ENCODE results near the gene ZNF787.
"Not testable (repeated sequence)": the region's sequence is repeated elsewhere in the genome, so short reads cannot be mapped to it uniquely, and the experiment has no call there.

Gene ZNF787

DNA sequence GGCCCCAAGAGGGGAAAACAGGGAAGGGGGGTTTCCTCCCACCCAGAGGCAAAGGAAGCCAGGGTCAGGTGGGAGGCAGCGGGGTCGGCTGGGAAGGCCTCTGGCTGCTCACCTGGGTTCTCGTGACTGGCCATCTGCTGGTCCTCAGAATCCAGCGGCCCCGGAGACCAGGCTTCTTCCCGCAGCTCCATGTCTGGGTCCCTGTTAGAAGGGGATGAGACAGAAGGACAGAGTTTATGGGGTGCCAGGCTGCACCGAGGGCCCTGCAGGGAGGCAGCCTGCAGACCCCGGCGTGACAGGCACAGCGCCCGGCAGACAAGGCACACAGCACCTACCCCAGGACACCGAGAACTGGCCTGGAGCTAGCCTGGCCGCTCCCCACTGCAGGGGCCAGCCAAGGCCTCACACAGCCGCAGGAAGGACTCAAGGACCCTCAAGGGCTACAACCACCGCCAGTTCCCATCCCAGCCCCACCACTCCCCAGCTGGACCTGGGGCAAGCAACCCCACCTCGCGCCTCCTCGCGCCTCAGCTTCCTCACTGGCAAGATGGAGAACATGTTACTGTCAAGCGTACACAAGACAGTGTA, 18.0 kb downstream of the ZNF787 start:
- no peak for DNase-seq

DNA sequence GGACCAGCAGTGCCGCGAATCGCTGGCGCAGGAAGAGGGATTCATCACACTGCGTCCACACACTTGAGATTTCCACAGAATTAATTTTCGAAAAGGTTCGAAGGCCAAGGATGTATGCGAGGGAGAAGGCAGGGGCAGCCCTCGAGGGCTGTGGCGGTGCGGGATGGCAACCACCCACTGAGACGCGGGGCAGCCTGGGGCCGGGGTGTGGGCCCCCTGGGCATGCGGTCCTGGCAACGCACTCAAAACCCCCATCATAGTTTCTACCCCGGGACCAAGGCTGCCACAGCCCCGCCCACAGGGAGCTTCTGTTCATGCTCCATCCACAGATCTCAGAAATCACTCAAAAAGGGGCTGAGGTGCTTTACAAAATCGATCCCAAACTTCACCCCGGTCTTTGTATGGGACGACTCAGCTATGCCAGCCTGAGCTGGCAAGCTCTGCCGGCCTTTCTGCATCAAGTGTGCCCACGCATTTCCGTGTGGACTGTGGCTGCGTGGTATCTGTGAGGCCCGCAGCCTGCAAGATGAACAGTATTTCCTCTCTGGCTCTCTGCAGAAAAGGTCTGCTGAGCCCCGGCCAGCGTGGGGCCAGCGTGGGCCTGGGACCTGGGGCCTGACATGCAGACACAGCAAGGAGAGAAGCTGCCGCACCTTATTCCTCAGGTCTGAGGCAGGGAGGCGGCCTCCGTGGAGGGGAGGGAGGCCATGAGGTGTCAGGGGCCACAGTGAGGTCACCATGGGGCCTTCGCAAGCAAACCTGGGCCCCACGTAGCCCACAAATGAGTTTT, 19.2 kb downstream of the ZNF787 start:
- DNase-seq, result no peak

DNA sequence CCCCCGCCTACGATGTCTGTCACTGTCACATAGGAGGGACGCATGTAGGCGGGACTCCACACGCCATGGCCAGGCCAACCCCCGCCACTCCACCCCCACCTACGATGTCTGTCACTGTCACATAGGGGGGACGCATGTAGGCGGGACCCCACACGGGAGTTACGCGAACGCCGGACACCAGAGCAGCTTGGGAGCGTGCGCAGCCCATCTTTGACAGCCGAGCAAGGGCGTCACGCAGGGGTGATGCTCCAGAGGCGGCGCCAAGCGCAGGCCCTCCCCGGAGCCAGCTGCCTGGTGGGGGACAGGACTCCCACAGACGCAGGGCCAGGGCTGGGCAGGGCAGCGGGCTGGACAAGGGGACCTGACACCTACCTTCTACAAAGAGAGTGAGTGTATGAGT, 20.0 kb downstream of the ZNF787 start:
- no peak for DNase-seq

DNA sequence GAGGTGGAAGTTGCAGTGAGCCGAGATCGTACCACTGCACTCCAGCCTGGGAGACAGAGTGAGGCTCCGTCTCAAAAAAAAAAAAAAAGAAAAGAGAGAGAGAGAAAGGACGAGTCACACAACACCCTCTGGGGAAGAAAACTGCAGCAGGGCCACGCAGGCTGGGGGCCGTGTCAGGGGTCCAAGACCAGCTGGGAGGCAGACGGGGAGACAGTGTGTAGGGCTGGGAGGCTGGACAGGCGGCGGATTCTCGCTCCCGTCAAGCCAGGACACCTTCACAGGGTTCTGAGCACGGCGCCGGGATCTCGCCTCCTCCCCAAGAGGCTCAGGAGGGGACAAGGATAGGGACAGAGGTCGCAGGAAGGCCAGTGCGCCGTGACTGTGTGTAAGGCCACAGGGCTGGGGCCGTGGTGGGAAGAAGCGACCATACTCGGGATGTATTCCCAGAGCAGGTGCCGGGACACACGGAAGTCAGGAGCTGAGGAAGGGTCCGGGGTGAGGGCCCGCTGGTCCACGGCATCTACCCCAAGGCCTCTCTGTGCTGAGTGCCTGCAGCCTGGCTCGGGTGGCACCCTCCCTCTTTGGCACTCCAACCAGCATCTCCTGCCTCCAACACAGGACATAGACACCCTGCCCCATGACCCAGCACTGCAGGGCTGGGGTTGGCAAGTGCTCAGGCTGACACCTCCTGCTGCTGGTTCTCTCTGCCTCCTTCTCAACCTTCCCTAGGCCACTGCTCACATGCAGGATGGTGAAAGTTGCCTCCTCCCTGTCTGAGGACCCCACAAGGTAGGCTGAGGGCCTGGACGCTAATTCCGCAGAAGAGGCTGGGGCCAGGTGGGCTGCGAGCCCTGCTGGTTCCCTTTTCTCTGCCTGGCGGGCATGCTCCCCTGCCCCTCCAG, 21.2 kb downstream of the ZNF787 start:
- DNase-seq, result no peak

DNA sequence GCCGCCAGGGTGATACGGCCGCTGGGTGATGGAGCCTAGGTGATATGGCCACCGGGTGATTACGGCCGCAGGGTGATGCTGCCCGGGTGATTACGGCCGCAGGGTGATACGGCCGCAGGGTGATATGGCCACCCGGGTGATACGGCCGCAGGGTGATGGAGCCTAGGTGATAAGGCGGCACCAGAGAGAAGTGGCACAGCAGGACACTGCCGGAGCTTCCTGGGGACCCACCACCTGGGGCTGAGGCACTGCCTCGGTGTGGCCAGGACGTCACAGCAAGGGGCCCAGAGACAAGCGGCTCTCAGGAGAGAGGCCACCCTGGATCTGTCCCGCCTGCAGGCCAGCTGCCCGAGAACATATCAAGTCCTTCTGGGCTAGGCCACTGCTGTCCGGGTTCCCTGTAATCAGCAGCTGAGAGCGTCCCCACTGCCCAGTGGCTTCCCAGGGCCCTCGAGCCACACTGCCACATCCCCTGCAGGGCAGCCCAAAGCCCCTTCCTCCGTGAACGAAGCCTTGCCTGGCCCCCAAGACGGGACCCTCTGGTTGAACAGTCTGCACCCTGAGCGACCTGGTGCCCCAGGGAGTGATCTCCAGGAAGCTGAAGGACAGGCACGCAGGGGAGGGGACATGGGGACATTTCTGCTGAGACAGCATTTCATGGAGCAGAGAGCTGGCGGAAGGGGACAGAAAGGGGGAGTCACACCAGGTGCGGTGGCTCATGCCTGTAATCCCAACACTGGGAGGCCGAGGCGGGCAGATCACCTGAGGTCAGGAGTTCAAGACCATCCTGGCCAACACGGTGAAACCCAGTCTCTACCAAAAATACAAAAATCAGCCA, 22.1 kb downstream of the ZNF787 start:
- no peak for DNase-seq

DNA sequence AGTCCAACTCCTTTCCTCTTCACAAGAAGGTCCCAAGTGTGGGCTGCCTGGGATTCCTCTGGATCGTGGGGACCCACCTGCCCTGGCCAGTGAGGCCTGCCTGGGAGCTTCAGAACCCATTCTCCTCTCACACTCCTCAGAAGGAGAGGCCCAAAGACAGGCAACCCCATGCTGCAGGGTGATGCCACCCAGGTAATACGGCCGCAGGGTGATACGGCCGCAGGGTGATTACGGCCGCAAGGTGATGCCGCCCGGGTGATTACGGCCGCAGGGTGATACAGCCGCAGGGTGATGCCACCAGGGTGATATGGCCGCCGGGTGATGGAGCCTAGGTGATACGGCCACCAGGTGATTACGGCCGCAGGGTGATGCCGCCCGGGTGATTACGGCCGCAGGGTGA, 22.9 kb downstream of the ZNF787 start:
- not testable (repeated sequence) for DNase-seq

DNA sequence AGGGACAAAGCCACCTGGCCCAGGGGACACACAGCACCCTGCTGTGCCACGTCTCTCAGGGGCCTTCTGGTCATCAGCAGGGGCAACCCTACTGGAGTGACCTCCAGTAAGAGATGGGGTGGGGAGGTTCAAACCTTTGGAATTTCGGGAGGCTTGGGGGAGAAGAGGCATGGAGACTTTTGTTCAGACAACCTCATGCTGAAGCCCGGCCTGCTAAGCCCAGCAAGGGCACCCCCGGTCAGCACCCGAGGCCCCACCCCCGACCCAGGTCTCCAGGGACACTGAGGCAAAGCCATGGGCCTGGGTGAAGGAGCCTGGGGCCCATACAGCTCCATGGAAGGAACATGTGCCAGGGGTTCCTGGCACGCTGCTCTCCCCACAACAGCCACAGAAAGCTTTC, 23.3 kb downstream of the ZNF787 start:
- no peak for DNase-seq

DNA sequence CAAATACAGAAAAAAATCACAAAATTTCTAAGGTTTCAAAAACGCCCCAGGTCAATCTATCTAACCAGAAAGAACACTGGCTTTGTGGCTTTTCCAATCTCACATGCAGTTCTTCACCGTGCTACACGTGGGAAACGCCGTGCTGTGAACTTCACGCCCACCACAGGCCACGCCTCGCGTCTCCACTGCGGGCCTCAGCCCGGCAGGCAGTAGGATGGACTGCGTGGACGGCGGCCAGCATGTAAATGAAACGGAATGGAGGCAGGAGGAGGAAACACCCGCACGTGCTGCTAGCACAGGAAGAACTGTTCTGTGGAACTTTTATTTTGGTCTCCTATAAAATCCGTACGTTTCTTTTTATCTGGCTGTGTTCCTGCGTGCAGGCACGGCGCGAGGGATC, 23.8 kb downstream of the ZNF787 start:
- no peak for DNase-seq

DNA sequence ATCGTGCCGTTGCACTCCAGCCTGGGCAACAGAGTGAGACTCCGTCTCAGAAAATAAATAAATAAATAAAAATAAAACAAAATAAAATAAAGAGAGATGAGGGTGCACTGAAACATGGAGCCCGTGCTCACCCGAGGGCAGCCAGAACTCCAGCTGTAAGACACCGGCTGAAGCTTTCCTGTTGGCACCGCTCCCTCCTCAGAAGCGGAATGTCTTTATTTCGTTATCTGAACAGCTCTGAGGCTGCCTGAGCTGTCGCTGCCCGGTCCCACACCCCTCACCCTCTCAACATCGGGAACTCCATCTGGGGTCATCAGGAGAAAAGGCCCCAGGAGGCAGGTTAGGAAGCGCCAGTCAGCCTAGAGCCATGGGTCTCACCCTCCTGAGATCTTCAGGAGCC, 24.4 kb downstream of the ZNF787 start:
- no peak for DNase-seq

DNA sequence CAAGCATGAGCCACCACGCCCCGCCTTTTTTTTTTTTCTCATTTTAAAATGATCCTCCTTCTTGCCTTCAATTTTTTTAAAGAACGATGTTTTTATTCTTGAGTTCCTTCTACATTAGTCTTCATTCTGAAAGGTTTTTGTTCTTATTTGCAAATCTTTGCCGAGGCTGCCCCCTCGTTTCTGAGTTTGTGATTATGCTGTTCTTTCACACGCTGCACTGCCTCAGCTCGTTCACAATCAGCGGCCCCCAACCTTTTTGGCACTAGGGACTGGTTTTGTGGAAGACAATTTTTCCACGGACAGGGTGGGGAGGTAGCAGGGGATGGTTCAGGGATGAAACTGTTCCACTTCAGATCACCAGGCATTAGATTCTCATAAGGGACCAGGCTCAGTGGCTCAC, 26.6 kb downstream of the ZNF787 start:
- DNase-seq, result no peak

DNA sequence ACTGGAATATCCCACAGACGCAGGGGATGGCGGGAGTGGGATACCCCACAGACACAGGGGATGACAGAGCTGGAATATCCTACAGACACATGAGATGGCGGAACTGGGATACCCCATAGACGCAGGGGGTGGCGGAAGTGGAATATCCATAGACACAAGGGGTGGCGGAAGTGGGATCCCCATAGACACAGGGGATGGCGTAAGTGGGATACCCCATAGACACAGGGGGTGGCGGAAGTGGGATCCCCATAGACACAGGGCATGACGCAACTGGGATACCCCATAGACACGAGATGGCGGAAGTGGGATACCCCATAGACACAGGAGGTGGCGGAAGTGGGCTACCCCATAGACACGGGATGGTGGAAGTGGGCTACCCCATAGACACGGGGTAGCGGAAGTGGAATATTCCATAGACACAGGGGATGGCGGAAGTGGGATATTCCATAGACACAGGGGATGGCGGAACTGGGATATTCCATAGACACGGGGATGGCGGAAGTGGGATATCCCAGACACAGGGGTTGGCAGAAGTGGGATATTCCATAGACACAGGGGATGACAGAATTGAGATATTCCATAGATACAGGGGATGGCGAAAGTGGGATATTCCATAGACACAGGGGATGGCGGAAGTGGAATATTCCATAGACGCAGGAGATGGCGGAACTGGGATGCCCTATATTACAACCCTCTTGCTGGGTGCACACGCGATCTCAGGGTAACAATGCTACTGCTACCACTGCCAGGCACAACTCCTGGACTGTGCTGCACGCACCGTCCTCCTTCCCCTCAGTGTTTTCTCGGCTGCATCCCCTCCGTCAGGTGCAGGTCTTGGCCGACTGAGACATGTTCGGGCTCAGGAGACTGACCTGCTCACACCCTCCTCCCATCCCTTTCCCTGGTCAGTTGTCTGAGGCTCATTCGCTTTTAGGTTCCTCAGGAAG, 28.1 kb downstream of the ZNF787 start:
- no peak for DNase-seq

DNA sequence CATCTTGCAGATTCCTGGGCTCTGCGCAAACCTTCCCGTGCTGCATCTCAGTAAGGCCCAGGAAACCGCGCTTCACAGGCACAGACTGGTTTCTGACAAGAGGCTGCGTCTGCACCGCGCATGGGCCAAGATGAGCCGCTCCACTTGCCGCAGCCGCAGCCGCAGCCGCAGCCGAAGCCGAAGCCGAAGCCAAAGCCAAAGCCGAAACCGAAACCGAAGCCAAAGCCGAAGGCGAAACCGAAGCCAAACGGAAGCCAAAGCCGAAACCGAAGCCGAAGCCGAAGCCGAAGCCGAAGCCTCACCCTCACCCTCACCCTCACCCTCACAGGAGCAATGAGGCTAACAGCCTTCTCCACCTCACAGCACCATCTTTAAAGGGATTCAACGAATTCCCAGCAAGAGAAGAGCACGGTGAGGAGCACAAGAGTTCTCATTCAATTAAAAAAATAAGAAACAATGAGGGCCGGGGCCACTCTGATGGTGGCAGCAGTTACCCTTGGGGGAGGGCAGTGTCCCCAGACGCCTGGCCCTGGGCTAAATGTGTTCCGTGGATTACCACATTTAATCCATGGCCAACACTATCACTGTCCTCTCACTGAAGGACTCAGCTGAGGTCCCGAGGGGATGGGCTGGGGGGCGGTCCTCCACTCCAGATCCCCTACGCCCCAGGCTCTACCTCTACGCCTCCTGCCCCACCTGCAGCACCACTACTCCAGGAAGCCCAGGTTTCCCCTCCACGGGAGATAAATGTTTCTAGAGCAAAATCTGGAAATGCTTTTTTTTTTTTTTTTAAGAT, 29.1 kb downstream of the ZNF787 start:
- DNase-seq, result no peak

DNA sequence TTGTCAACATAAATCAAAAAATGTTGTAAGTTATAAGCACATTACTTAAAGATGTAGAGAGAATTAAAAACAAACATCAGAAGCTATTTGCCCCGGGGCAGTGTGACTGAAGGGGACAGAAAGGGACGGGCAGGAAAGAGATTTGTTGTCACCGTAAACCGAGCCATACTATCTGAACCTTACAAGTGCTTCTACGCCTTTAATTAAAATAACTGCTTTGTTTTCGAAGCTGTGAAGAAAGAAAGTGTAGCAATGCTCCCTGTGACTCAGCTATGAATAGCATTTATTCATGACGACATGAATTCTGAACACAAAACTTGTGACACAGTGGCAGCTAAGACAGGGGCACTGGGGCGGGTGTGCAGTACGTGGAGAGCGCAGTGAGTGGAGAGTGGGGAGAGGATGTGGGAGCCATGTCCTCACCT, 30.0 kb downstream of the ZNF787 start:
- DNase-seq, result no peak

DNA sequence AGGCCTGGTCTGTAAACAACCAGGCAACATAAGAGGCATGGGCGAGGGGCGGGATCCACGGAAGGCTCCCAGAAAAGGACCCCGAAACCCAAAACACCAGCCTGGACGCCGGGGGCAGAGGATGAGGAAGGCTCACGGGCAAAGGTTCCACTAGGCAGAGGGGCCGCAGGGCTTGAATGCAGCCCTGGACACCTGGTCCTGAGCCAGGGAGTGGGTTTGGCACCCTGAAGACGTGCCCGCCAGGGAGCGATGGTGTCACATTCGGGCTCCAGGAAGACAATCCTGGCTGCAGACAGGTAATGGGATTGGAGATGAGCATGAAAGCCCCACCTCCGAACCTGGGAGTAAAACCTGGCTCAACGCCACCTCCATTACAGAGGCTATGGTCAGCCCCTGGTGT, 31.8 kb downstream of the ZNF787 start:
- DNase-seq, result no peak

DNA sequence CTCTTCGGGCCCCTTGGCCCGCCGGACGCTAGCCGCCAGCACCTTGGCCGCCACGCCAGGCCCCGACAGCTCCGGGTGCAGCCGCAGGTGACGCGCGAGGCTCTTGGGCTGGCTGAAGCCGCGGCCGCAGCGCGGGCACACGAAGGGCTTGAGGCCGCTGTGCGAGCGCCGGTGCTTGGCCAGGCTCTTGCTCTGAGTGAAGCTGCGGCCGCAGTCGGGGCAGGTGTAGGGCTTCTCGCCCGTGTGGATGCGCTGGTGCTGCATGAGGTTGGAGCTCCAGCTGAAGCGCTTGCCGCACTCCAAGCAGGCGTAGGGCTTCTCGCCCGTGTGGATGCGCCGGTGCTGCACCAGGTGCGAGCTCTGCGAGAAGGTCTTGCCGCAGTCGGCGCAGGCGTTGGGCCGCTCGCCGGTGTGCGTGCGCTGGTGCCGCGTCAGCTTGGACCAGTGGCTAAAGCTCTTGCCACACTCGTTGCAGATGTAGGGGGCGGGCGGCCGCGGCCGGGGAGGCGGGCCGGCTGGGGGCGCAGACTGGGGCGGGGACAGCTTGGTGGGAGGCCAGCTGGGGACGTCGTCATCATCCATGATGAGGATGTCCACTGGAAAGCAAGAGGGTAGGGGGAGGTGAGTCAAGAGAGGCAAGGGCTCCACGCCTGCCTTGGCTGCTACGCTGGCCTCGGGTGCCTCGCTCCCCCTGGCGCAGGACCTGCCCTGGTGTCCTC, 32.4 kb downstream of the ZNF787 start:
- DNase-seq, result no peak

DNA sequence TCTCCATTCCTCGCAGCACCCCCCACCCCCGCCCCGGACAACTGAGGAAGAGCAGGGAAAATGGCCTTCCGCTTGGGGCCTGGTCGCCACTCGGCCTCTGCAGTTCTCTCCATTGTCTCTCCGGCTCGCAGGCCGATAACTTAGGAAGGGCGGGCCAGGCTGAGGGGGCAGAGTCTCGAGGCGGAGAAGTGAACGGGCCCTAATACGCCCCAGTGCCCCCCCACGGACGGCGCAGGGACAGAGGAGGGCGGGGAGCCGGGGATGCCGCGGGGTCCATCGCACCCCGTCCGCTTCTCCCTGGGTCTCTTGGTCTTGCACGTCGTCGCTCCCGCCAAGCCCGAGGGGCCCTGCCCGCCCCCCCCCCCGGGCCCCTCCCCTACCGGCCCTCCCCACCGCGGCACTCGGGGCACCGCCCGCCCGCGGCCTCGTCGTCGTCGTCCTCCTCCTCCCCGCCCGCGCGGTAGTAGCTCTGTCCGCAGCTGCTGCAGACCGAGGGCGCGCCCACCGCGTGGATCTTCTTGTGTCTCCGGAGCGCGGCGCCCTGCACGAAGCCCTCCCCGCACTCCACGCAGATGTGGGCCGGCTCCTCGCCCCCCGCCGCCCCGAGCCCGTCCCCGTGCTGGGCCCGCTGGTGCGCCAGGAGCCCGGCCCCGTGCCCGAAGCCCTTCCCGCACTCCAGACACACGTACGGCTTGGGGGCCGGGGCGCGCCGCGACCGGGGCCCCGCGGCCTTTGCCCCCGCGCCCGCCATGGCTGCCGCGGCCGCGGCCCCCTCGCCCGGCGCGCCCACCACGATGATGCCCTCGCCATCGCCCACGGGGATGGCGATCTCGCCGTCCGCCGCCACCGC, 33.2 kb downstream of the ZNF787 start:
- DNase-seq, result no peak

DNA sequence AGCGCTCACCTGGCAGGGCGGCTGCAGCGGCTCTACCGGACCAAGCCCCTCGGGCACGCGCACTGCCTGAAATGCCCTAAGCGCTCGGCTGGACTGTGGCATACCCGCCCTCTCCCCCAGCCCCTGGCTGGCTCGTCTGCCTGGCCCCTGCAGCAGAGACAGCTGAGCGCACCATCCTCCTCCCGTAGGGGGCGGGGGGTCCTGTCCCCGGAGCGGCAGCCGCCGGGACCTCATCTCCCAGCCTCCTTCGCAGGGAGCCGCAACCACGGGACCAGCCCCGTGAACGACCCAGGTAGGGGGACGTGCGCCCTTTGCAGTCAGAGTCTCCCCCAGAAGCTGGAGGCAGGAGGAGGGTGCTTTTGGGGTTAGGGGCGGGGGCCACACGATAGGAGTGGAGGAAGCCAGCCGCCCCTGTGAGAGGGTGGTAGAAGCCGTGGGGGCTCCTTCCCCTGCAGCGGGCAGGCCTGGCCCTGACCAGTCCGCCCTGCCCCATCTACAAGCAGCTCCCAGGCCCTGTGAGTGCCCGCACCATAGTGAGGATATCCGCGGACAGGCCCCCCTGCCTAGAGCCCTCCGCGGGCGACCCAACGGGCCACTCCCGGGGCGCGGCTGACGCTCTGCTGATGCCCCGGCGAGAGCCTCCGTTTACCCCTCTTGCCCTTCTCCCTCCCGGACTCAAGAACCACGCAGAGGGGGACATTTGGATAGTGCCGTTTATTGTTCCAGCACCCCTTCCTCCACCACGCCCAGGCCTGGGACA, 34.2 kb downstream of the ZNF787 start:
- no peak for DNase-seq

DNA sequence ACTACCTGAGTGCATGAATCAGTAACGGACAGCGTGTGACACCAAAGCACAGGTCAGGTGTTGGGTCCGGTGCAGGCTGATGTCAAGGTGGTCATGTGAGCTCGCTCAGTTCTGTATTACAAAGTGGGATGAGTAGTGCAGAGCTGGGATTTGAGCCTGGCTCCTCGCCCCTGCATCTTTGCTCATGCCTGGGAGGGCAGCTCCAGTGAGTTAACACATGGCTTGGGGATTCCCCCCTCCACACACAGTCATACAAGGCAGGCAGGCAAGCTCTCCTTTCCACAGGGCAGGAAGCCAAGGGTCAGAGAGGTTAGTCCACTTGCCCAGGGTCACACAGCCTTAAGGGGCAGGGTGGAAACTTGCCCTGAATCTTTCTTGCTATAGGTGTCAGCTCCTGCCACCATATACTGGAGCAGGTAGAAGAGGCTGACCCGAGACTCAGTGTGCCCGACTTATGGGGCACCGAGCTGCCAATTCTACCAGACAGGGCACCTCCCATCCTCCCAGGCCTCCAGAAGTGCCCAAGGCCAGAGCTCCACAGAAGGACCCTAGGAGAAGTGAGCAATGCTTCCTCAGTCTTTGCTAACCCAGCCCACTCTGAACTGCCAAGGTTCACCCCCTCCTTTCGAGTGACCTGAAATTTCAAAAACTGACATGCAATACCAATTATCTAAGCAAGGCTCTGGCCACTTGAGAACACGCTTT, 35.4 kb downstream of the ZNF787 start:
- no peak for DNase-seq
